HepG2 (cell line): ENCODE measurements around the gene ARVCF. TPM values are rescaled to one million over a fixed set of nuclear protein-coding genes. Genes with fewer than 3 reads are reported as not detected.

ENCODE experiments used
- ATAC-seq: fragments of 200-7000 bp; cut with Tn5 transposase; 3 replicates; pipeline ENCODE4 v1.9.1; 2020; ENCODE audit warnings: mild to moderate bottlenecking, moderate library complexity
- BruUV-seq: library from RNA; stranded (reverse); fragments of 400-500 nt; replicated peaks from 2 replicates; lab custom pipeline; 2021; lab: Mats Ljungman, UMichigan
- CTCF ChIA-PET: fragments of 300-600 bp; formaldehyde crosslinking; extraction: SDS; loops from one replicate; lab custom pipeline; 2021; ENCODE audit warnings: low total read pairs, inconsistent platforms, low intra/inter-chr PET ratio; lab: Yijun Ruan, JAX
- POLR2A ChIA-PET: fragments of 350-600 bp; sonication (Branson Sonifier 250); formaldehyde crosslinking; loops from one replicate; lab custom pipeline; 2020; ENCODE audit warnings: antibody characterized with exemption, inconsistent platforms; lab: Yijun Ruan, JAX
- DNase-seq: peaks from one replicate; pipeline ENCODE4 v3.0.0-alpha.2; 2015; ENCODE audit warnings: low spot score
- FAIRE-seq: peaks from 3 replicates; lab custom pipeline; 2011; peaks lifted over from hg19 to GRCh38; lab: Jason Lieb, UNC
- H2AFZ ChIP-seq: one replicate; pipeline ENCODE4 v1.6.1; 2011; ENCODE audit warnings: low read length, inconsistent platforms
- H3K27ac ChIP-seq: fragments of 300-600 bp; 3 replicates; pipeline ENCODE4 v1.8.0; 2011; ENCODE audit warnings: mixed run types, mild to moderate bottlenecking, mixed read lengths, low read length, inconsistent platforms; ENCODE audit not compliant: insufficient read depth; ENCODE audit errors: extremely low read length
- H3K27me3 ChIP-seq, 2 experiments: fragments of 200-600 bp in 1 of 2; 2 replicates in 1 of 2; 3 replicates in 1 of 2; pipeline versions ENCODE4 v1.6.0 to v1.8.0; 2011; ENCODE audit warnings: low read length in 2 of 2, mild to moderate bottlenecking in 2 of 2, moderate library complexity in 2 of 2, inconsistent platforms in 1 of 2; ENCODE audit not compliant: insufficient read depth in 2 of 2, control insufficient read depth in 1 of 2
- H3K36me3 ChIP-seq, 2 experiments: fragments of 200-600 bp in 1 of 2; replicated peaks in 1 of 2; 2 replicates in 1 of 2; 3 replicates in 1 of 2; pipeline versions ENCODE4 v1.5.1 to v1.8.0; 2011; ENCODE audit warnings: low read length in 2 of 2, inconsistent platforms in 1 of 2; ENCODE audit not compliant: insufficient read depth in 2 of 2, control insufficient read depth in 1 of 2
- H3K4me1 ChIP-seq: 2 replicates; pipeline ENCODE4 v1.5.1; 2012; ENCODE audit warnings: low read length, inconsistent platforms; ENCODE audit not compliant: insufficient read depth
- H3K4me2 ChIP-seq: 2 replicates; pipeline ENCODE4 v1.6.0; 2011; ENCODE audit warnings: low read depth, low read length, inconsistent platforms
- H3K4me3 ChIP-seq, 3 experiments: fragments of 200-600 bp in 1 of 3; sonication (generic), shearing (Covaris generic) in 1 of 3; replicated peaks in 1 of 3; 2 replicates each; pipeline ENCODE4 v1.5.1; 2011 to 2016; ENCODE audit warnings: low read length in 3 of 3, inconsistent platforms in 2 of 3, low read depth in 2 of 3, mild to moderate bottlenecking in 2 of 3, control low read depth in 1 of 3, mixed read lengths in 1 of 3; ENCODE audit not compliant: insufficient read depth in 1 of 3
- H3K79me2 ChIP-seq: one replicate; pipeline ENCODE4 v1.6.1; 2011; ENCODE audit warnings: low read length, inconsistent platforms; ENCODE audit not compliant: insufficient read depth
- H3K9ac ChIP-seq: 2 replicates; pipeline ENCODE4 v1.6.0; 2011; ENCODE audit warnings: mild to moderate bottlenecking, low read depth, low read length, inconsistent platforms; ENCODE audit not compliant: insufficient read depth
- H3K9me3 ChIP-seq: 2 replicates; pipeline ENCODE4 v1.5.1; 2012; ENCODE audit warnings: mild to moderate bottlenecking, low read length
- H4K20me1 ChIP-seq: 2 replicates; pipeline ENCODE4 v1.6.0; 2011; ENCODE audit warnings: inconsistent platforms, mild to moderate bottlenecking, low read length, moderate library complexity; ENCODE audit not compliant: insufficient read depth
- ATF7-NPFF ChIP-seq: sonication (generic); formaldehyde crosslinking; IDR thresholded peaks from 2 replicates; pipeline ENCODE4 v1.8.1; 2023; ENCODE audit warnings: mild to moderate bottlenecking, low read depth, missing genetic modification reagents, moderate library complexity
- CBX5 ChIP-seq: sonication (generic); formaldehyde crosslinking; IDR thresholded peaks from 2 replicates; pipeline ENCODE4 v1.4.0; 2020; ENCODE audit warnings: missing genetic modification reagents, borderline replicate concordance
- IKZF4 ChIP-seq: sonication (generic); formaldehyde crosslinking; IDR thresholded peaks from 2 replicates; pipeline ENCODE4 v1.5.1; 2020; ENCODE audit warnings: borderline replicate concordance, mild to moderate bottlenecking, low read depth, missing genetic modification reagents; ENCODE audit errors: not compliant biosample characterization
- NFATC3 ChIP-seq: sonication (generic); formaldehyde crosslinking; IDR thresholded peaks from 2 replicates; pipeline ENCODE4 v1.5.1; 2020; ENCODE audit warnings: mild to moderate bottlenecking, missing genetic modification reagents
- RAD21 ChIP-seq: fragments of 450-650 bp; formaldehyde crosslinking; IDR thresholded peaks from 2 replicates; pipeline ENCODE4 v1.5.0; 2020; ENCODE audit warnings: mild to moderate bottlenecking
- SAP130 ChIP-seq: IDR thresholded peaks from 2 replicates; pipeline ENCODE4 v1.6.1; 2016; ENCODE audit warnings: low read depth
- SOX13 ChIP-seq, 3 experiments: fragments of 450-650 bp in 1 of 3; sonication (generic) in 1 of 3; formaldehyde crosslinking in 1 of 3; IDR thresholded peaks in 2 of 3; conservative IDR thresholded peaks in 1 of 3; 2 replicates each; pipeline versions ENCODE4 v1.5.0 to v1.6.1; 2016 to 2020; ENCODE audit warnings: antibody characterized with exemption in 1 of 3, mild to moderate bottlenecking in 1 of 3, missing compliant biosample characterization in 1 of 3, missing genetic modification reagents in 1 of 3, moderate library complexity in 1 of 3
- SP2 ChIP-seq: sonication (generic); formaldehyde crosslinking; IDR thresholded peaks from 2 replicates; pipeline ENCODE4 v1.5.1; 2020; ENCODE audit warnings: mild to moderate bottlenecking, missing genetic modification reagents
- TBX2 ChIP-seq: sonication (generic); formaldehyde crosslinking; IDR thresholded peaks from 2 replicates; pipeline ENCODE4 v1.5.0; 2020; ENCODE audit warnings: missing genetic modification reagents, mild to moderate bottlenecking, borderline replicate concordance
- UBTF ChIP-seq: sonication (generic); formaldehyde crosslinking; IDR thresholded peaks from 2 replicates; pipeline ENCODE4 v1.4.0; 2020; ENCODE audit warnings: mild to moderate bottlenecking, missing genetic modification reagents
- ZNF253 ChIP-seq: sonication (generic); formaldehyde crosslinking; IDR thresholded peaks from 2 replicates; pipeline ENCODE4 v1.8.0; 2022; ENCODE audit warnings: mild to moderate bottlenecking, missing genetic modification reagents, borderline replicate concordance
- ZNF441 ChIP-seq: sonication (generic); formaldehyde crosslinking; IDR thresholded peaks from 2 replicates; pipeline ENCODE4 v1.7.0; 2021; ENCODE audit warnings: missing genetic modification reagents, borderline replicate concordance
- ZSCAN29 ChIP-seq: sonication (generic); formaldehyde crosslinking; conservative IDR thresholded peaks from 2 replicates; pipeline ENCODE4 v1.4.0; 2020; ENCODE audit warnings: mild to moderate bottlenecking, missing genetic modification reagents
- WGBS: methylation state at CpG from one replicate; pipeline ENCODE4 v1.1.6; 2017; ENCODE audit warnings: low lambda C conversion rate; 5-methylcytosine and 5-hydroxymethylcytosine counted together
- in situ Hi-C: cut with HindIII; loops from 2 replicates; pipeline ENCODE4 v1.10.0; 2017; ENCODE audit warnings: low pct_unique_long_range_greater_than_20kb; ENCODE audit not compliant: extremely low pct_ligation_motif_present
- intact Hi-C: fragments of 100-400 bp; cut with micrococcal nuclease; formaldehyde crosslinking; loops from one replicate; pipeline ENCODE4 v1.10.0; 2022; ENCODE audit not compliant: unreplicated experiment
- polyA plus RNA-seq, 8 experiments: library from polyadenylated mRNA; depleted of rRNA in 3 of 8; stranded (reverse) in 7 of 8; unstranded in 1 of 8; fragments of >200 nt; fragmentation: Illumina TruSeq in 4 of 8; extraction: Trizol in 4 of 8; gene quantifications; 2 replicates each; pipeline versions ENCODE4 v1.2.1 to v1.2.3, GENCODE V29; 2011 to 2016; ENCODE audit warnings: low read depth in 4 of 8, missing spikeins in 1 of 8, mixed read lengths in 1 of 8; ENCODE audit not compliant: insufficient read depth in 1 of 8
- total RNA-seq, 5 experiments: library from RNA; depleted of rRNA; stranded (reverse); fragments of >200 nt; fragmentation: Illumina TruSeq; extraction: Trizol; gene quantifications; 2 replicates each; pipeline ENCODE4 v1.2.3, GENCODE V29; 2016; ENCODE audit warnings: low read depth in 1 of 5
- TF ChIP-seq, protein P1 (sequence below): IDR thresholded peaks from 2 replicates; pipeline ENCODE4 v1.6.1; 2012; ENCODE audit warnings: inconsistent platforms
- TF ChIP-seq, protein P2 (sequence below): sonication (generic); formaldehyde crosslinking; IDR thresholded peaks from 2 replicates; pipeline ENCODE4 v1.5.0; 2020; ENCODE audit warnings: mild to moderate bottlenecking, missing genetic modification reagents, moderate library complexity

Gene ARVCF
- total and polyA plus RNA-seq, 2 of the 13 experiments (the other 11 are each of a cell fraction or from before 2014, with no cell fraction given) = 16.4 to 17.7 TPM

- Histone ChIP-seq H3K27ac (no peak overlapping the region), H3K27me3 (no peaks in the 10 kb centered on the region), H3K4me2 (peak overlapping the region; percentile 91), H3K4me3 (peak overlapping the region; percentile 63 to 81 (median 72)), H4K20me1 (peaks cover 9% of the 10 kb centered on the region; the same call in 1 of the 2 replicates), H3K9ac (peak overlapping the region; percentile 71), H3K9me3 (no peaks in the 10 kb centered on the region), H2AFZ (no peak overlapping the region), H3K4me1 (peaks cover 18% of the 10 kb centered on the region), H3K79me2 (no peaks in the 10 kb centered on the region), H3K36me3 (peaks cover 0 to 5% of the 10 kb centered on the region in 2 experiments; a peak in 1 of 5 replicates)
- DNase-seq (peak; percentile 42), FAIRE-seq (no peak), ATAC-seq (peak; percentile 89)
- BruUV-seq = TSS peak; percentile 60
- POLR2A ChIA-PET = interaction anchor here (1.1 to 1.5 kb wide), 2 partner anchors 13 to 27 kb away, joined by 3 to 5 read pairs; no protein-coding TSS in a partner anchor
- CTCF ChIA-PET = no interaction called here
- intact Hi-C loops = no loop called here
- WGBS = 11% methylated on average over 13 of the region's 76 CpGs
- in situ Hi-C loops = no loop called here
- TF ChIP-seq ZNF441 (CRISPR knock-in tag) = peak; percentile 98
- no peak for TF ChIP-seq SOX13 (IDR thresholded peaks at IDR 0.05)
- peak in 1 of 2 experiments; percentile 4; a peak in 1 of 4 replicates for TF ChIP-seq SOX13 (CRISPR knock-in tag; conservative IDR thresholded peaks at IDR 0.05 in 1 of 2, IDR thresholded peaks at IDR 0.05 in 1 of 2)
- TF ChIP-seq, protein P1, sequence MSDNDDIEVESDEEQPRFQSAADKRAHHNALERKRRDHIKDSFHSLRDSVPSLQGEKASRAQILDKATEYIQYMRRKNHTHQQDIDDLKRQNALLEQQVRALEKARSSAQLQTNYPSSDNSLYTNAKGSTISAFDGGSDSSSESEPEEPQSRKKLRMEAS = 0 out of 2 replicates have a peak, but pooled peaks have one; percentile 23
- no peak for TF ChIP-seq ZSCAN29
- no peak for TF ChIP-seq IKZF4
- no peak for TF ChIP-seq NFATC3 (CRISPR knock-in tag)
- 0 out of 2 replicates have a peak, but pooled peaks have one; percentile 11 for TF ChIP-seq SP2
- 0 out of 2 replicates have a peak, but pooled peaks have one; percentile 73 for TF ChIP-seq ZNF253 (CRISPR knock-in tag)
- peak; percentile 52 for TF ChIP-seq SAP130
- peak; percentile 48; the same call in 1 of the 2 replicates for TF ChIP-seq UBTF (CRISPR knock-in tag)
- TF ChIP-seq CBX5 (CRISPR knock-in tag) = no peak
- peak; percentile 45 for TF ChIP-seq TBX2
- peak; percentile 37; the same call in 1 of the 2 replicates for TF ChIP-seq ATF7-NPFF (CRISPR knock-in tag)
- TF ChIP-seq, protein P2, sequence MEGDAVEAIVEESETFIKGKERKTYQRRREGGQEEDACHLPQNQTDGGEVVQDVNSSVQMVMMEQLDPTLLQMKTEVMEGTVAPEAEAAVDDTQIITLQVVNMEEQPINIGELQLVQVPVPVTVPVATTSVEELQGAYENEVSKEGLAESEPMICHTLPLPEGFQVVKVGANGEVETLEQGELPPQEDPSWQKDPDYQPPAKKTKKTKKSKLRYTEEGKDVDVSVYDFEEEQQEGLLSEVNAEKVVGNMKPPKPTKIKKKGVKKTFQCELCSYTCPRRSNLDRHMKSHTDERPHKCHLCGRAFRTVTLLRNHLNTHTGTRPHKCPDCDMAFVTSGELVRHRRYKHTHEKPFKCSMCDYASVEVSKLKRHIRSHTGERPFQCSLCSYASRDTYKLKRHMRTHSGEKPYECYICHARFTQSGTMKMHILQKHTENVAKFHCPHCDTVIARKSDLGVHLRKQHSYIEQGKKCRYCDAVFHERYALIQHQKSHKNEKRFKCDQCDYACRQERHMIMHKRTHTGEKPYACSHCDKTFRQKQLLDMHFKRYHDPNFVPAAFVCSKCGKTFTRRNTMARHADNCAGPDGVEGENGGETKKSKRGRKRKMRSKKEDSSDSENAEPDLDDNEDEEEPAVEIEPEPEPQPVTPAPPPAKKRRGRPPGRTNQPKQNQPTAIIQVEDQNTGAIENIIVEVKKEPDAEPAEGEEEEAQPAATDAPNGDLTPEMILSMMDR = peak; percentile 19; the same call in 1 of the 2 replicates
- TF ChIP-seq RAD21 (CRISPR knock-in tag) = 0 out of 2 replicates have a peak, but pooled peaks have one; percentile 24
These were observed 29.9 kb downstream of the ARVCF start for GRCh38 chr22:19986410-19987341.
